Activated B cell treated with CpG ODN at 0.5 μM for 24 hours (primary cell): ENCODE data around the gene POLE2. TPM values are rescaled to one million over a fixed set of nuclear protein-coding genes. Genes with fewer than 3 reads are reported as not detected.

Experiments
- ATAC-seq: fragments of 200-7000 bp; cut with Tn5 transposase; one replicate; pipeline ENCODE4 v1.10.0; 2021; ENCODE audit warnings: low read depth, mild to moderate bottlenecking, moderate library complexity
- CTCF ChIA-PET: fragments of 350-600 bp; sonication (Branson Sonifier 250); formaldehyde crosslinking; loops from one replicate; lab custom pipeline; 2021; ENCODE audit warnings: antibody characterized with exemption; lab: Charles Lee
- POLR2A ChIA-PET: fragments of 350-600 bp; sonication (Branson Sonifier 250); formaldehyde crosslinking; loops from one replicate; lab custom pipeline; 2021; ENCODE audit warnings: antibody characterized with exemption; lab: Charles Lee
- DNase-seq: peaks from one replicate; pipeline ENCODE4 v3.0.0; 2022
- H3K27ac Mint-ChIP-seq: one replicate; pipeline ENCODE4 v1.8.0; 2020; ENCODE audit warnings: mixed read lengths
- H3K27me3 Mint-ChIP-seq: one replicate; pipeline ENCODE4 v1.8.0; 2021; ENCODE audit warnings: mixed read lengths
- H3K36me3 Mint-ChIP-seq: one replicate; pipeline ENCODE4 v1.8.0; 2021; ENCODE audit warnings: low read depth, mixed read lengths
- H3K4me1 Mint-ChIP-seq: one replicate; pipeline ENCODE4 v1.8.0; 2021; ENCODE audit warnings: mixed read lengths
- H3K4me3 Mint-ChIP-seq: one replicate; pipeline ENCODE4 v1.8.0; 2020; ENCODE audit warnings: mild to moderate bottlenecking, mixed read lengths
- H3K9me3 Mint-ChIP-seq: one replicate; pipeline ENCODE4 v1.8.0; 2020; ENCODE audit warnings: mixed read lengths
- intact Hi-C: fragments of 100-400 bp; cut with micrococcal nuclease; formaldehyde crosslinking; loops from one replicate; pipeline ENCODE4 v1.15.1; 2024
- total RNA-seq: library from RNA; stranded (reverse); gene quantifications from 2 replicates; pipeline ENCODE4 v1.2.3, GENCODE V29; 2022
- TF ChIP-seq, protein P1 (sequence below): fragments of 200-600 bp; IDR thresholded peaks from one replicate; pipeline ENCODE4 v1.8.0; 2022; ENCODE audit warnings: antibody characterized with exemption, mild to moderate bottlenecking

Gene POLE2
- total RNA-seq, 1 donor from 2014 or later, result 5.3 TPM

DNA sequence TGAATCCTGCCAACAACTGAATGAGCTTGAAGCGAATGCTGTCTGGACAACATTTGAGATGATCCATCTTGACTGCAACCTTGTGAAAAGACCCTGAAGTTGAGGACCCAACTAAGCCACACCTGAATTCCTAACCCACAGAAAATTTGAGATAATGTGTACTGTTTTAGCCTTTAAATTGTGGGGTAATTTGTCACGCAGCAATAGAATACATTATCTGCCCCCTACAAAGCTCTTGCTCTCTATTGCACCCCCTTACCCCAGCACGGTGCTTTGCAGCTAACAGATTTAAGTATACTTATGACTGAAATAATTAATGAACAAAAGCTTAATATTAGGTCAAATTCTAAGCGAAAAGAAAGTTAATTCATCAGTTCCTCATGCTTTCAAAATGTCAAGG is 1.6 kb downstream of the POLE2 start:
- no peak overlapping the region for H3K27ac Mint-ChIP-seq
- H3K4me3 Mint-ChIP-seq, result peak overlapping the region; percentile 2
- H3K36me3 Mint-ChIP-seq, result peaks cover 6% of the 10 kb centered on the region
- TF ChIP-seq, protein P1, sequence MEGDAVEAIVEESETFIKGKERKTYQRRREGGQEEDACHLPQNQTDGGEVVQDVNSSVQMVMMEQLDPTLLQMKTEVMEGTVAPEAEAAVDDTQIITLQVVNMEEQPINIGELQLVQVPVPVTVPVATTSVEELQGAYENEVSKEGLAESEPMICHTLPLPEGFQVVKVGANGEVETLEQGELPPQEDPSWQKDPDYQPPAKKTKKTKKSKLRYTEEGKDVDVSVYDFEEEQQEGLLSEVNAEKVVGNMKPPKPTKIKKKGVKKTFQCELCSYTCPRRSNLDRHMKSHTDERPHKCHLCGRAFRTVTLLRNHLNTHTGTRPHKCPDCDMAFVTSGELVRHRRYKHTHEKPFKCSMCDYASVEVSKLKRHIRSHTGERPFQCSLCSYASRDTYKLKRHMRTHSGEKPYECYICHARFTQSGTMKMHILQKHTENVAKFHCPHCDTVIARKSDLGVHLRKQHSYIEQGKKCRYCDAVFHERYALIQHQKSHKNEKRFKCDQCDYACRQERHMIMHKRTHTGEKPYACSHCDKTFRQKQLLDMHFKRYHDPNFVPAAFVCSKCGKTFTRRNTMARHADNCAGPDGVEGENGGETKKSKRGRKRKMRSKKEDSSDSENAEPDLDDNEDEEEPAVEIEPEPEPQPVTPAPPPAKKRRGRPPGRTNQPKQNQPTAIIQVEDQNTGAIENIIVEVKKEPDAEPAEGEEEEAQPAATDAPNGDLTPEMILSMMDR, result no peak
- CTCF ChIA-PET, result no interaction called here
- intact Hi-C loops, result no loop called here
- no peaks in the 10 kb centered on the region for H3K27me3 Mint-ChIP-seq
- ATAC-seq (no peak), DNase-seq (no peak)
- no peaks in the 10 kb centered on the region for H3K9me3 Mint-ChIP-seq
- POLR2A ChIA-PET, result interaction anchor here (0.6 to 3.1 kb wide), 2 partner anchors 82 to 177 kb away, joined by 3 to 38 read pairs; partner anchors contain the start of gene KLHDC2
- peaks cover 11% of the 10 kb centered on the region for H3K4me1 Mint-ChIP-seq

GRCh38 chr14:49679271-49679670 is 8.7 kb downstream of the POLE2 start:
- DNase-seq (no peak), ATAC-seq (no peak)
- Mint-ChIP-seq H3K4me1 (no peaks in the 10 kb centered on the region), H3K9me3 (peaks cover under 1% of the 10 kb centered on the region), H3K36me3 (peaks cover 2% of the 10 kb centered on the region), H3K27me3 (no peaks in the 10 kb centered on the region), H3K27ac (no peak overlapping the region), H3K4me3 (no peak overlapping the region)
- POLR2A ChIA-PET, result no interaction called here
- TF ChIP-seq, protein P1, result no peak
- CTCF ChIA-PET, result no interaction called here
- intact Hi-C loops, result no loop called here

DNA sequence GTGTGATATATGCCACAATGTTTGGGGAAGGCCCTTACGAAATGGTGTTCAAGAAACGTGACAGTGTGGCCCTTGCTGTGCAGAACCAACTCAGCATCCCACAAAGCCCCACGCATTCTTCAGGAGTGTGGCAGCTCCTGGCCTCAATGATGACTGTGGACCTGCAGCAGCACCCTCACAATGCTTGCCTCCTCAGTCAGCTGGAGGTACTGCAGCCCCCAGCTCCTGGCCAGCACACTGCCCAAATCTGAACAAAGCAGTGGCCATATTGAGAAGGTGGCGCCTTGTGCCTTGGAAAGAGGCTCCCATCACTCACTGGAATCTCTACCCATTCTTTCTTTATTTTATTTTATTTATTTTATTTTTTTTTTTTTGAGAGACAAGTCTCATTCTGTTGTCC is 10.4 kb downstream of the POLE2 start:
- peaks cover 1% of the 10 kb centered on the region for H3K36me3 Mint-ChIP-seq
- TF ChIP-seq, protein P1, result no peak
- ChIA-PET CTCF (no interaction called here), POLR2A (interaction anchor here (1.2 kb wide), 1 partner anchor 15 kb away, joined by 3 read pairs; the partner anchor contains the start of gene KLHDC1)
- H3K4me1 Mint-ChIP-seq, result no peaks in the 10 kb centered on the region
- H3K27me3 Mint-ChIP-seq, result no peaks in the 10 kb centered on the region
- intact Hi-C loops, result no loop called here
- no peak overlapping the region for H3K4me3 Mint-ChIP-seq
- no peak for DNase-seq
- H3K27ac Mint-ChIP-seq, result no peak overlapping the region
- no peak for ATAC-seq
- H3K9me3 Mint-ChIP-seq, result peaks cover 2% of the 10 kb centered on the region

- no peak overlapping the region for H3K27ac Mint-ChIP-seq
Observed at GRCh38 chr14:49673586-49673985, 14.4 kb downstream of the POLE2 start.

DNA sequence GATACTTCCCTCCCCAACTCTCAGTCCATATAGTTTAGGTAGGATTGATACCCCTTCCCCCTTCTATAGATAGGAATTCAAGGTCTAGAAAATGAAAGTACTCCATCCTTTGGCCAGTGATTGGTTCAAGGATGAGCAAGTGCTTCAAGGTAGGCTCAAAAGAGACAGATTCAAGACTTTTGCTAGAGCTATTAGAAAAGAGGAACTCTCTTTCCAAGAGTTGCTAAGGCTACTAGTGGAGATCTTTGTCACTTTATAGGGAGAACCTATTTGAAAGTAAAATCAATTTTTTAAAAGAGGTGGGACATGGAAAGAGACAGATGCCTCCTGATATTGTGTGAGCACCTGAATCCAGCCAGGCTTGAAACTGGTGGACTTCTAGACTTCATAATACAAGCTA is 17.5 kb downstream of the POLE2 start:
- CTCF ChIA-PET, result no interaction called here
- TF ChIP-seq, protein P1, result no peak

More at GRCh38 chr14:49673586-49673985, 14.4 kb downstream of the POLE2 start:
- H3K27me3 Mint-ChIP-seq, result no peaks in the 10 kb centered on the region
- CTCF ChIA-PET, result no interaction called here
- no peaks in the 10 kb centered on the region for H3K4me1 Mint-ChIP-seq
- ATAC-seq (no peak), DNase-seq (no peak)
- intact Hi-C loops, result no loop called here
- POLR2A ChIA-PET, result no interaction called here
- no peak overlapping the region for H3K4me3 Mint-ChIP-seq
- TF ChIP-seq, protein P1, result no peak
- no peaks in the 10 kb centered on the region for H3K36me3 Mint-ChIP-seq
- H3K9me3 Mint-ChIP-seq, result peaks cover 2% of the 10 kb centered on the region

More for the DNA sequence above, 17.5 kb downstream of the POLE2 start:
- DNase-seq, result no peak
- Mint-ChIP-seq H3K9me3 (peaks cover 2% of the 10 kb centered on the region), H3K27me3 (no peaks in the 10 kb centered on the region), H3K4me3 (no peak overlapping the region), H3K36me3 (no peaks in the 10 kb centered on the region), H3K27ac (no peak overlapping the region), H3K4me1 (no peaks in the 10 kb centered on the region)
- intact Hi-C loops, result no loop called here
- POLR2A ChIA-PET, result no interaction called here
- no peak for ATAC-seq
